ENCODE data around the gene GPX3.

GPX3 gene

DNA sequence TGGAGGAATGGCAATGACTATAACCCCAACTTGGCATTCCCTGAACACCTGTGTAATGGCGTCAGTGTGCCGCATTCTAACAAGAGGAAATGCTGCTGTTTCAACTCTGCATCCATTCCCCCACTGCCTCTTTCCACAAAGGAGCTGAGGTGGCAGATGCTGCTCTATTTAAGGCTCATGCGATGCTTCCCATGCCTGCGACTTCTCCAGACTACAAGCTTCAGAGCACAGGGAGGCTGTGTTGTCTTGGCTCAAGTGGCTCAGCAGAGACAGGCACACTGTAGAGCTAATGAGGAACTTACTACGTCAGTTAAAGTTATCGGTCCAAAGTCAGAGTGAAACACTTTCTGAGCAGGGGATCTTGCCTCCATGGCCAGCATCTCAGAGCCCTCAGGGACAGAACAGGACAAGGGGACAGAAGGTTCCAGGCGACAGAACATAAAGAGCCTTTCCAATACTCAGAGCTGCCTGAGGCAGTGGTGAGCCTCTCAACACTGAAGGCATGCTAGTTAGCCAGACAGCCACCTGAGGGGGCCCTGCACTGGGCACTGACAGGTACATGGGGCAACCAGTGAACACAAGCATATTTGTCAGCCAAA lies 38.6 kb downstream of the GPX3 start:
- no peak for DNase-seq

DNA sequence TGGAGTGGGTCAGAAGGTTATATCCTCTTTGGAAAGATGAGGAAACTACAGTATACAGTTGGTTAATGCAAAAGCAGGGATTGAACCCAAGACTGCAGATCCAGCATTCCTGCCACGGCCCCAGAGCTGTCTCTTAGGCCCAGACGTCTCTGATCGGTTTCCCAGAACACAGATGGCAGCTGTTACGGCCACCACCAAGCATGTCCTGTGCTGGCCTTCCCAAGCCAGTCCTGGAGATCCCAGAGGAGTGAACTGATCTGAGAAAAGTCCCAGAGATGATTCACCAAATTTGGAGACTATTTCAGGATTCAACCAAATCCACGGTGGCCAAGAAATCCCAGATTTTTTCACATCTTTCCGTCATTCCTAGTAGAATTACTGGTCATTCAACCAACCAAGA lies 40.4 kb downstream of the GPX3 start:
- no peak for DNase-seq

DNA sequence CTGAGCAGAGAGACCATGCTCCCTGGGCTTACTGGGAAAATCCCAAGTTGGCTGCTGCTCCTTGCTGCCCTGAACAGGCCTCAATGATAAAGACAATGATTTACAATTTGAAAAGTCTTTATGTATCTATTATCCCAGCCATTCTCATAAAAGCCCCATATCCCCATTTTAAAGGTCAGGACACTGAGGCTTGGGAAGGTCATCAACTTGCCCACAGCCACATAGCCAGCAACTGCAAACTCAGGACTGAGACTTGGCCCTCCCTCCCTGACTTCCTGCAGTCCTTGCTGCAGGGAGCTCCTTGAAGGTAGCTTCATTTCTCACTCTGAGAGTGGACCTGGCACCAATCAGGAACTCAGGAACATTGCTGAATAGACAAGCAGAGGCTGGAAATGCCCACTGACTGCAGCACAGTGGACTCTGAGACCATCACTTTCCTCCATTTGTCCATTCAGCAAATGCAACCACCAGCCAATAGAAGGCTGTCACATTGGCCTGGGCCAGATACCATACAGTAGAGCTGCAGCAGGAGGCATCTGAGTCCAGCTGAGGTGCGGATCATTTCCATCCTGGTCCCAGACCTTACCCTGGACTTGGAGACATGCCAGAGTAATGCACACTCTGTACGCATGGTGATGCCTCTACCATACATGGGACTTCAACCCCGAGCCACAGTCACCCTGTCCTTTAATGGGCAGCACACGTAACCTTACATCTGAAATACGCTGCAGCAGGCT lies 42.2 kb downstream of the GPX3 start:
- no peak for DNase-seq

DNA sequence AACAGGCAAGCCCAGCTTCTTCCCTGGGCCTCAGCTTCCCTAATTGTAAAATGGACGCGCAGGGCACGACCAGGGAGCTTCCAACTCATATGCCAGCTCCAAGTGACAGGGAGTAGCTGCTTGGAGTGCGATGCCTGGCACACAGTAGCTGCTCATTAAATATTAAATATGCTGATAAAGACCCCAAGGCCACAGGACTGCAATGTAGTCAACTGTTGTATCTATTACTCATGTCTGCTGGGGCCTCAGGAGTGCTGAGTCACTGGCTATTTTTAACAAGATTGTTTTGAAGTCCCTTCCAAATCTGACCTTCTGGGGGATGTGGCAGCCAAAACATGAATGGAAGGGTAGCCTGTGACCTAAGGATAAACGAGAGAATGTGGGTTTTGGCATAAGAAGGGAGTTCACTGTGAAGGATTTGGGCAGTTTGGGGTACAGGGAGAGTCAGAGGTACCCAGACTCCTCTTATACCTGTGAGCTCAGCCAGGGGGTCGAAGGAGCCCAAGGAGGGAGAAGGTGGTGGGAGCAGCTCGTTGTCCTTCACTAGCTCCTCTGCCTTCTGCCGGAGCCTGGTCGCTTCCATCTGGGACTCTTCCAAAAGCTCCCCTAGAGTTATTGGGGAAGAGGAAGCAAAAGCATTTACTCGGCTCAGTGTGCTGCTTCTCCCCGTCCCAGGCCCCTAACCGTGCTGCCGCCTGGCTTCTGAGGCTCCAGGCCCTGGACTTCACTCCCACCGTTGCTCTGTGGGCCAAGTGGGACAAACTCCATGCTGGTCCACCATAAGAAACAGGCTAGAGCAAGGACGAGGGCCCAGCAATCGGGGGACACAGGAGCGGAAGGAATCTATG lies 43.0 kb downstream of the GPX3 start:
- DNase-seq: no peak

DNA sequence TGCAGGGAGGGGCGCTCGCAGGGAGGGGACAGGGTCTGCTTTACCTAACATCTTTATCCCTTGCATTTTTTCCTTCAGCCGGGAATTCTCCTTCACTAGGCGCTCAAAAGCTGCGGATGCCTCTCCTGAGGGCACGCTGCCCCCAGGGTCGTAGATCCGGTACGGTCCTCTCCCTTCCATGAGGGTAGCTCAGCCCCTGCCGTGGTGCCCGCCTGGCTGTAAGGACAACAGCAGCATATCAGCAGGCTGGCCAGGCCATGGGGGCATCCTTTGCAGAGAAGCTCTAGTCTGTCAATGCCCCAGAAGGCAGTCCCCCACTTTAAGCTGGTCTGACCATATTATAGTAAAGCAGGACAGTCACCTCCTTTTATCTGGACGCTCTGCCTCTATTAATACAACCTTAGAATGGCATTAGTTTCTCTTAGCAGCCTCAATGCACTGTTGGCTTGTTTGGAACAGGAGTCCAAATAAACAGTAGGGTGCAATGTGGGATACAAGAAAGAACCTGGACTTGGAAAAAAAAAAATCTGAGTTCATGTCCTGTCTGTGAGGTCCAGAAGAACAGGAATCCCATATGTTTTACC lies 44.6 kb downstream of the GPX3 start:
- no peak for DNase-seq

DNA sequence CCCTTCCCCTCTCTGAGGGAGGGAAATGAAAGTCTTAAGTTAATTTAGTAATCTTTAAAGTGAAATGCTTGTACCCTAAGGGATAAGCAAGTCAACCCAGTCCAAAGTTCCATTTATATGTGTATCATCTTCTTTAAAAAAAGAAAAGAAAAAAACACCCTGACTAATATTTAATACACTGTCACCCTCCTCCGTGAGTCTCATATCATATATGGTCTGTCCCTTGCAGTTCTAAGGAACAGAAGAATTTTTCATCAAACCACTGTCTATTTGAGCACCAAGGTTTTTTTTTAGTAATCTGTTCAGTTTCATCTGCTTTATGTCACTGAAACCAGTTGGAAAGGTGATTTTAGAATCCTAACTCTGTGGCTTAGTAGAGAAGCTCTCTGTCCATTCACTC lies 45.2 kb downstream of the GPX3 start:
- no peak for DNase-seq

DNA sequence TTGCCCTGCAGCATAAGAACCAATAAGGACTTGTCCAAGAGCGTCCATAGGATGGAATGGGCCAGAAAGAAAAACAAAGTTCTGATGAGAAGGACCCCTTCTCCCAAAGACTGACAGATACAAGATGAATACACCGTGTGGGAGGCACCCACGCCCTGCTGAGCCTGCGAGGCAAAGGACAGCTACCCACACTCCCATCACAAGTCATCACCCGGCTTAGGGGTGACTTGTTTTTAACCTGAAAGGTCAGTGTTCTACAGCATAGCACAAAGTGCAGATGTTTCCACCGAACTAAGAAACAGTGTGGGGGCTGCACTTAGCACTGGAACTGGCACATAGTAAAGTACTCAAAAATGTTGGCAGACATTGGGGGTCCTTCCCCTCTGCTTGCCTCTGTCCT lies 46.5 kb downstream of the GPX3 start:
- DNase-seq: no peak

DNA sequence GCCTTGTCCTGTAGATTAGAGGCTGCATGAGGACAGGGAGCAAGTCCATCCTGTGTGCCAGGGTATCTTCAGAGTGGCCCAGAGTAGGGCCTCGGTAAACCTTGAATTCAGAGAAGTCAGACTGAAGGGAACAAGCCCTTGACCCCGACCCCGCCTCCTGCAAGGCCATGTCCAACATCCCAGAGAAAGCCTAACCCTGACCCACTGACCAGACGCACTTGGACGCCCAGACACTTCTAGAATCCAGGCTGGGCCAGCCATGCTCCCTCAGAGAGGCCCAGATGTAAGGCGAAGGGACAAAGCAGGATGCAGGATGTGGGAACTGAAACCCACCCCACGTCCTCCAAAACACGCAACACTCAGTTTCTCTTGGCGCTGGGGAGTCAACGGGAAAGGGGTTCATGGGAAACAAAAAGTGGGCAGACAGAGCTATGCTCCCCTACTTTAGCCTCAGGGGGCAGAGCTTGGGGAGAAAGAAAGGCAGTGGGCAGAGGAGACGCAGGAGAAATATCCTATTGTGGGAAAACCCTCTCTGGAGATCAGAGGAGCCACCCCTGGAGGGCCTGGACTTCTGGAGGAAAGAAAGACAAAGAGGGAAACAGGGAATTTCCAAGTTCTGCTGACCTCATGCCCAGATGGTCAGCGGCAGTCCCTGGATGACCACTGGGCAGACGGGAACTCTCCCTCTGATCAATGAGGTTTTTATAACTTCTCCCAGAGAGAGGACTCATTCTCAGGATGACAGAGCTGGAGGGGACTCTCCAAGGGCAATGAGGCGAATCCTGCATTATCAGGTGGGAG lies 47.4 kb downstream of the GPX3 start:
- no peak for DNase-seq

DNA sequence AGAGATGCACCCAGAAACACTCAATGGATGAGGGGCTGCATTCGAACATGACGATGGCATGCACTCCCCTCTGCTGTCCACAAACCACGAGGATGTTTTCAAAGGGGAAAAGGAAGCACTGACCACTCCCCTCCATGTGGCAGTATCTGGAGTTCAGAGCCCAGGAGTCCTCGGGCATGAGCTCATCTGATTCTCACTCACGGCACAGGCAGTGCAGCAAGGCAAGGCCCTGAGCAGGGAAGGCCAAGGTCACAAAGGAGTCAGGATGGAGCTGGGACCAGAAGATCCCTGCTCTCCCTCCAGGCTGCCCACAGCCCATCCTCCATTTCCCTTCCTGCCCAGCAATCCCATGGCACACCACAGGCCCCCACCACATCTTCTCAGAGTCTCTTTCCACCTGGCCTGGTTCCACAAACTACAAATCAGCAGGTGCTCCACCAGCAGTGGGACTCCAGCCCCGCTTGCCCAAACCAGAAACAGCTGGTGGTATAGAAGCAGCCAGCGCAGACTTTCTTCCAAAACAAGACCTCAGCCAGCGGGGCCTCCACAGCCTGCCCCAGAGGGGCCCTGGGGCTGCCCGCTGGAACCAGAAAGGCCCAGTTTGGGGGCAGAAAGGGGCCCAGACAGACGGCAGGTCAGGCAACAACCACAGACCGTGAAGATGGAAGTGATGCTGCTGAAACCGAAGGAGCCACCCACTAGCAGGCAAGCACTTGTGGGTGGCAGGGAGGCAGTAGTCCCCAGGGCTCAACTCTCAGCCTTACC lies 48.2 kb downstream of the GPX3 start:
- peak; percentile 26 for DNase-seq

DNA sequence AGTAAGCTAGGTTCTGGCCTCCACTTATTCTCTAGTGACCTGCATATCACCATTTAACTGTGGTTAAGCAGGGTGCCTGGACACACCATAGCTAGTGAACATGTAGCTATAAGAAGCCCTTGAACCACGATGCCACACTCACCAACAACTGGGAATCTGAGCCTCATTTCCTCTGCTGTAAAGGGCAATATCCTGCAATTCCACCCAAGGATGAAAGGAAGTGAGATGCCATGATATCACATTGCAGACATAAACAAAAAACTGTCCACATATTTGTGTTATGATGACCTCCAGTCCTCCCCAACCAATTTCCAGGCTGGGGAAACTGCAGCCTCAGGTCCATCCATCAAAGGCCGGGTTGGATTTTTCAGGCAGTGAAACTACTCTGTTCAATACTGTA lies 50.1 kb downstream of the GPX3 start:
- no peak for DNase-seq

DNA sequence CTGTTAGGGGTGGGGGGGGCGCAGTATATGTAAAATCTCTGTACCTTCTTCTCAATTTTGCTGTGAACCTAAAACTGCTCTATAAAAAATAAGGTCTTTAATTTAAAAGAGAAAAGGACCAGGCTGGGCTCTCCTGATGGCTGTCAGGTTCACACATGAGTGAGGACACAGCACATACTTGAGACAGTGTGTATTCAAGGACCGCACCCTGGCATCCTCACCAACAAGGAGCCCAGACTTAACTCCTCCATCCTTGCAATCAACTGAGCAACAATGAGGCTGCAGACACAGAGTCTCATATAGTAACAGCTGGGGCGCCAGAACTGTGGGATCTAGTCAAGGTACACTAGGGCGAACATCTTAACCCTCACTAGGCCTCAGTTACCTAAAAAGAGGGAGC lies 50.6 kb downstream of the GPX3 start:
- no peak for DNase-seq

DNA sequence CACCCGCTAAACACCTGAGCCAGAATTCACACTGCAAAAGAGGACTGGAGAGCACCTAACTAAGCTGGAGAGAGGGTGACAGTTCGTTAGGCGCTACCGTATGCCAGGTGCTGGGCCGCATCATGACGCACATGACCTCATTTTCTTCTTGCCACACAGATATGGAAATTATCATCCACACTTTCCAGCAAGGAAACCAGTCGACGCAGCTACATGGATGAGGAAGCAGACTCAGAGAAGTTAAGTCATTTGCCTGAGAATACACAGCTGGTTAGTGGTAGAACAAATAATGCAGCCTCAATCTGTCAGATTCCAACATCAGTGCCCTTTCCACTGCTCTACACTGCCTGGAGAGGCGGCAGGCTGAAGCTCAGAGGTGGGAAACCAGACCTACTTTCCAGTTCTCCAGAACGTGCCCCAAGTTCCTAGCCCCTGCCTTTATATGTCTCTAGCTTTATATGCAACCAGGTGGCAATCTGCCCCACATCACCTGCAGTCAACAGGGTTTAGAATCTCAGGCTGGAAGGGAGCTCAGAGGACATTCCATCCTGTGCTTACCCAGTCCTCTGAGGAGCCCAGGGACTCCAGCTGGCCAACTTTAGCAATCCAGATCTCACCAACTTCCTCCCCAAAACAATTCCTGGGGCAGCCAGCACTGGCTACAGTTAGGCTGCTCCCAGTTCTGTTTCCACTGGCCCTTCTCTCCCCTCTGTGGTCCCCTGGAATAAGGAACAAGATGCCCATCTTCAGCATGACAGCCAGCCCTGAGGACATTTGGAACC lies 51.6 kb downstream of the GPX3 start:
- no peak for DNase-seq

DNA sequence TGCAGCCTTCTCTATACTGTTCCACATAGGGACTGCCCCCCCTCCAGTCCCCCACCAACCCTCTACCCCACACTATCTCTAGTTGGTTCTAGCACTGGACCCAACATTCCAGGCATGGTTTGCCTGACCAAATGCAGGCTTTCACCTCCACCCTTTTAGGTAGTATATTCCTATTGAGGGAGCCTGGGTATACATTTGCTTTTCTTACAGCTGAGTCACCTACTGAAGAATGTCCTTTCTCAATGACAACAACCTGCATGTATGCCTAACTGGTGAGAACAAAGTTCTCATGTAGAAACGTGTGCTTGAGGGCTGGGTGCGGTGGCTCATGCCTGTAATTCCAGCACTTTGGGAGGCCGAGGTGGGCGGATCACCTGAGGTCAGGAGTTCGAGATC lies 52.2 kb downstream of the GPX3 start:
- no peak for DNase-seq

DNA sequence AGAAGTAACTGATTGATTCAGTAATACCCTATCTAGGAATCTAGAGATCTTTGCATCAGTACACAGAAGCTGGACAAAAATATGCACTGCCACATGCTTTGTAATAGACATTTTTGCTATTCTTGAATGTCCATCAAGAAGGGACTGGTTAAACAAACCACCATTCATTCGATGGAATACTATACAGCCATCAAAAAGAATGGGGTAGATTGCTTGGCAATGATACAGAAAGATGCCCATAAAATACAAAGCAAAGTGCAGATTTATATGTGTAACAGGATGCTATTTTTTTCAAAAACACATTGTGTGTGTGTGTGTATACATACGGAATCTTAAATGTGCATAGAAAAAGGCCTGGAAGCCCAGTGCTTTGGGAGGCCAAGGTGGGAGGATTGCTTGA lies 52.9 kb downstream of the GPX3 start:
- no peak for DNase-seq

DNA sequence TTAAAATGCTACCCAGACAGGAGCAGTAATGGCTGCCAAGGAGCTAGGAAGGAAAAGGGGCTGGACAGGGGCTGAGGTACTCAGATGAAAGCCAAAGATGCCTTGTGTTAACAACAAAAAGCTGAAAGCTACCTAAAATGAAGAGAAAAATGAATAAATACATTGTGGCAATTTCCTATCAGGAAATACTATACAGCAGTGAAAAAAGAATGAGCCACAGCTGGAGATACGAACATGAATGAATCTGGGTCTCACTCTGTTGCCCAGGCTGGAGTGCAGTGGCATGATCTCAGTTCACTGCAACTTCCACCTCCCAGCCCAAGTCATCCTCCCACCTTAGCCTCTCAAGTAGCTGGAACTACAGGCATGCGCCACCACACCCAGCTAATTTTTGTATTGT lies 54.2 kb downstream of the GPX3 start:
- no peak for DNase-seq

DNA sequence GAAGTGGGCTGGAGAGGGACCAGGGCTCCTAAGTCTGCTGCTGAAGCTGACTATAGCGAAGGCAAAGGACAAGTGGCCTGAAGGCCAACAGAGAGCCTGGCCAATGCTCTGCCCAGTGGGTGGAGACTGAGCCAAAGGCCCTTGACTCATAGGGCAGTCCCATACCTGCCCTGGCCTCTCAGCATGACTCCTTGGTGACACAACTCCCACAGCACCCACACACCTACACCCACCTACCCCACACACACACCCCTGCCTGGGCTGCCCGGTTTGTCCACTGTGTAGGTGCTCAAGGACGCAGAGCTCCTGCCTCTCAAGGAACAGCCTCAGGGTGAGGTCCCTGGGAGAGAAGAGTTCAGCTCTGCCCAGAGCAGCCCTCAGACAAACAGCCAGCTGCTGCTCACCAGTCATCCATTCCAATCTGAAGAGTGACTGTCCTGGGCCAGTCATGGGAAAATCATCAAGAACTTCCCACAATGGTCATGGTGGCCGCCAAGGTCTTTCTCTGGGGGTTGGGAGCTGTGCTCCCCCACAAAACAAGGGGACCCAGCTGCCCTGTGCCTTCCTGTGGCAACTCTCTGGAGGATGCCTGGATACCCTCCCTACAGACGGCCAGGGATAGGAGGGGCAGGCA lies 55.4 kb downstream of the GPX3 start:
- DNase-seq: no peak

DNA sequence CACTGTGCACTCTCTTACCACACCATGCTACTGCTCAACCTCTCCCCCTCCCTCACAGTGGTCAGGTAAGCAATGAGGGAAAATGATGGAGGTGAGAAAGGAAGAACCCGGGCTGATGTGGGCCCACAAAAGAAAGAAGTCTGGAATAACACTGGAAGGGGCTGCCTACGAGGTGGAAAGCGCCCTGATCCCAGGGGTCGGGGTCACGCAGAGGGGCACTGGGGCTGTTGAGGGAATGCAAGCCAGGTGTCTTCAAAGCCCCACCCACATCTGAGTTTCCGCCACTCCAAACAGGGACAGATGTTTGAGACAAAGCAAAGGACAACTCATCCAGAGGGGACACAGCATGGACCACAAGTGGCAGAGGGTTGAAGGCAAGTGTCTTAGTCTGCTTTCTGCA lies 56.2 kb downstream of the GPX3 start:
- no peak for DNase-seq

DNA sequence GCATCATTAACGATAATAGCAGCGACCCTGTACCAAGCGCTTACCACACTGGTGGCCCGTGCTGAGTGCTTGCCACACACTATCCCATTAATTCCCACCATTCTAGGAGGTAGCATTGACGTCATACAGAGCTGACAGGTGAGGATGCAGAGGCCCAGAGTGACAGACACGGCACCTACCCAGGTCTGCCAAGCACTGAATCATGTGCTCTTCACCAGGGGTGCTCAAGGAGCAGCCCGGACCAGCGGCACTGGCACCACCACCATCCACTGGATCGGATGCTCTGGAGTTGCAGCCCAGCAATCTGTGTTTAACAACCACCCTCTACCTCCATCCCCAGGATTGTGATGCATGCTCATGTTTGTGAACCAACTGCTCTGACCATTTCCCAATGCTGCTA lies 57.0 kb downstream of the GPX3 start:
- no peak for DNase-seq

DNA sequence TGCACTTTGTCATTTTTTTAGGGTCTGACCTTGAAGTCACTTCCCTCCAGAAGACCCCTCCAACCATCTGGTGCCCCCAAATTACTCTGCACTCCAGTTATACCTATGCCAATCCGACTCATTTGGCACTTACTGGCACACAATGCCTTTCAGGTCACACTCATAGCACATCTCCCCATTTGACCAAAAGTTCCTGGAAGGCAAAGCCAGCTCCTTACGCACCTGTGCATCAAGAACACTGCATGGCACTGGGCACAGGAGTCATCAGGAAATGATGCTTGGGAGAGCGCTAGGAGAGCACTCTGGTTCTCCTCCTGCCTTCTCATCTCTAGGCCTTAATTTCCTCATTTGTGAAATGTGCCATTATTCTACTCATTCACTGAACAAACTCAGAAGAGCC lies 57.6 kb downstream of the GPX3 start:
- no peak for DNase-seq
